ENCODE data around the gene BCAS3.

DNA sequence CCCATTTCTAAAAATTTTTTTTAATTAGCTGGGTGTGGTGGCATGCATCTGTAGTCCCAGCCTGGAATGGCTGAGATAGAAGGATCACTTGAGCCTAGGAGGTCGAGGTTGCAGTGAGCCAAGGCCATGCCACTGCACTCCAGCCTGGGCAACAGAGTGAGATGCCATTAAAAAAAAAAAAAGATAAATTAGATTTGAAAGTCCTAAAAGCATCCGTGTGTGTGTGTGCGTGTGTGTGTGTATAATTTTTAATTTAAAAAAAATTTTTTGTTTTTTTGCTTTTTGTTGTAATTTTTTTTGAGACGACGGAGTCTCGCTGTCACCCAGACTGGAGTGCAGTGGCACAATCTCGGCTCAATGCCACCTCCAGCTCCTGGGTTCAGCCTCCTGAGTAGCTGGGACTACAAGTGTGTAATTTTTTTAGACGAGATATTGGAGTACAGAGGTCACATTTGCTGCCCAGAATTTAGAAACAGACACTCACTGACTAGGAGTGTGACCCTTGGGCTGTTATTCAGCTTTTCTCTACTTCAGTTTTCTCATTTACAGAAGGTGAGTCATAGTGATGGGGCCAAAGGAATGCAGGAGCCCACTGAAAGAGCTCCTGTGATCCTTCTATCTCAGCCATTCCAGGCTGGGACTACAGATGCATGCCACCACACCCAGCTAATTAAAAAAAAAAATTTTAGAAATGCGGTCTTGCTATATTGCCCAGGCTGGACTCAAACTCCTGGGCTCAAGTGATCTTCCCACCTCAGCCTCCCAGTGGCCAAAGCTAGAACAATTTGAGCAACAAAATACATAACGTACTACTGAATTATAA is 749.0 kb downstream of the BCAS3 start:
- TF ChIP-seq GATA3 (IDR thresholded peaks at IDR 0.05; ENCODE audit: low read depth, low read length) (no peak), GATA2 (IDR thresholded peaks at IDR 0.05; ENCODE audit: low read depth, low read length) (no peak)

Data from SH-SY5Y (cell line).